GM21619 (cell line): ENCODE data around the gene TAGLN2.
"Not testable (repeated sequence)": the region's sequence is repeated elsewhere in the genome, so short reads cannot be mapped to it uniquely, and the experiment has no call there.

Experiments
- ATAC-seq: cut with Tn5 transposase; IDR thresholded peaks from one replicate; pipeline ENCODE4 v1.9.1; 2021; ENCODE audit not compliant: unreplicated experiment

The TAGLN2 gene

DNA sequence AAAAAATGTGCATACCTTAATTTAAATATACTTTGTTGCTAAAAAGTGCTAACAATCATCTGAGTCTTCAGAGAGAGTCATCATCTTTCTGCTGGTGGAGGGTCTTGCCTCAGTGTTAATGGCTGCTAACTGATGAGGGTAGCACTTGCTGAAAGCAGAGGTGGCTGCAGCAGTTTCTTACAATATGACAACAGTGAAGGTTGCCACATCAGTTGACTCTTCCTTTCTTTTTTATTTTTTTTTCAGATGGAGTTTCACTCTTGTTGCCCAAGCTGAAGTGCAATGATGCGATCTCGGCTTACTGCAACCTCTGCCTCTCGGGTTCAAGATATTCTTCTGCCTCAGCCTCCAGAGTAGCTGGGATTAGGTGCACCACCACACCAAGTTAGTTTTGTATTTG lies 22.8 kb downstream of the TAGLN2 start:
- no peak for ATAC-seq

GRCh38 chr1:159900755-159901360 lies 24.4 kb downstream of the TAGLN2 start:
- ATAC-seq = no peak

DNA sequence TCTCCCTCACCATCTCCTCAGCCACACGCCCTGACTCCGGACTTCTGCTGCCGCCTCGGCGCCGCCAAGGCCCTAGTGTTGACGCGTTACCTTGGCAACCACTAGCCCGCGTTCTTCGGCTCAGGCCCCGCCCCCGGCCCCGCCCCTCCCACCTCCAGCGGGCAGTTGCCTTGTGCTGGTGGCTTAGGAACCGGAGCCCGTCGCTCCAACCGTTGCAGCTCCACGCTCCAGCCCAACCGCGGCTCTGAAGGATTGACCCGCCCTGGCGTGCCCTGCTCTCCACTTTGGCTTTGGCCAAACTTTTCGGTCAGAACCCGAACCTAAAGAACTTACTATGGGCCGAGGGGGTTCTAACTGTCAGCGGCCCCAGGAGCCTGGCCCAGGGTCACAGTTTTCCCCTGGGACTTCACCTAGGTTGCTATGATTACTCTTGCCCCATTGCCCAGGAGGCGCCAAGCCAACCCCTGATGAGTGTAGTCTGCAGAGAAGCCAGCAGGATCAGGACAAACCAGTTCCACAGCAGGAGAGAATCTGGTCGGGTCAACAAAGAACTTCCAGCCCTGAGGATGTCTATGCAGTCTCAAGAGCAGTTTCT lies 25.1 kb downstream of the TAGLN2 start, which contains the start of gene CFAP45:
Gene CFAP45 (minus strand): TSS at position 80 of the 595 bp plus-strand sequence. CDS start 67 bp downstream, at position 13.
- no peak for ATAC-seq

DNA sequence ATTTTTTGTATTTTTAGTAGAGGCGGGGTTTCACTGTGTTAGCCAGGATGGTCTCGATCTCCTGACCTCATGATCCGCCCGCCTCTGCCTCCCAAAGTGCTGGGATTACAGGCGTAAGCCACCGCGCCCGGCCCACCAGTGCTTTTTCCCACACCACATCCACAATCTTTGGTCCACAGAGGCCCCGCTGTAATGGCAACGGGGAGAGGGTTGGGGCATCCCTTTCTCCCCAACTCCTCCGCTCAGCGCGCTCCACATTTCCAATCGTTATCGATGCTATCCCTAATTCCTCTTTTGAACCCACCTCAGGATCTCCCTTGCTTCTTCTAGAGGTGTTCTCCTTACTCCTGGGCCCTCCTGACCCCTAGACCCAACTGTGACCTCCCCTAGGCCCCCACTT lies 25.7 kb downstream of the TAGLN2 start:
- ATAC-seq = not testable (repeated sequence)

DNA sequence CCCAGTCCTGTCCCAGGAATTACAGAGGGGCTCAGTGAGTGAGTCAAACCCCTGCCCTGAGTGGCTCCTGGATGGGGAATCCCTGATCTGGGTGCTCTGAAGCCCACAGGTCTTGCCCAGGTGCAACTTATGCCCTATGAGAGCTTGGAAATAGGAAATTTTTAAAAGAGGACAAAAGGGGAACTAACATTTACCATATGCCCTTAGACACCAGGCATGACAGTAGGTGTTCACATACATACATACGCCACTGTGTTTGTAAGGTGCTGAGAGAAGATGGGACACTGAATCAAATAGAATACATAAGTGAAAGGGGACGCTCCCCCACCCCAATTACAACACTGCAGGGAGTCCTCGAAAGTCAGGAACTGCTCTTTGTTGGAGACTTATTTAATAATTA lies 26.8 kb downstream of the TAGLN2 start:
- ATAC-seq = no peak

DNA sequence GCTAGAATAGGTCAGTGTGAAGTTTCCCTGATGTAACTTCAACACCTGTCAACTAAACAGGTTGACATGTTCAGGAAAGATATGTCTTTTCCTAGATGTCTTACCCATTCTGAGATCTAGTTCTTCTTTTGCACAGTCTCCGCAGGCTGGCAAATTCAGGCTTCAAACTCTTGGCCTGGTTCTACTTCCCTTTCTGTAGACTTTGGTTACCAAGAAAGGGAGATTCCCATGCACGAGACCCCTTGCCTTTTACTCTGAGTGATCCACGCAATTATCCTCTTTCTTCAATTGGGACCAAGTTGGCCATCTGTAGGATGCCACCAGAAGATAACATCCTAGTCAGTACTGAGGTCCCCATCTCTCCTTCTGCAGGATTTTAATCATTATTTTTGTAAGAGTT lies 27.3 kb downstream of the TAGLN2 start:
- no peak for ATAC-seq

- ATAC-seq = no peak
These were observed 28.8 kb downstream of the TAGLN2 start for GRCh38 chr1:159896546-159896930.

- no peak for ATAC-seq
These were observed 29.3 kb downstream of the TAGLN2 start for GRCh38 chr1:159895836-159896545.

- no peak for ATAC-seq
These were observed 30.0 kb downstream of the TAGLN2 start for GRCh38 chr1:159895286-159895685.

GRCh38 chr1:159892944-159893343 lies 32.4 kb downstream of the TAGLN2 start:
- no peak for ATAC-seq

- peak; percentile 47 for ATAC-seq
These were observed 33.8 kb downstream of the TAGLN2 start for GRCh38 chr1:159891275-159892157.

DNA sequence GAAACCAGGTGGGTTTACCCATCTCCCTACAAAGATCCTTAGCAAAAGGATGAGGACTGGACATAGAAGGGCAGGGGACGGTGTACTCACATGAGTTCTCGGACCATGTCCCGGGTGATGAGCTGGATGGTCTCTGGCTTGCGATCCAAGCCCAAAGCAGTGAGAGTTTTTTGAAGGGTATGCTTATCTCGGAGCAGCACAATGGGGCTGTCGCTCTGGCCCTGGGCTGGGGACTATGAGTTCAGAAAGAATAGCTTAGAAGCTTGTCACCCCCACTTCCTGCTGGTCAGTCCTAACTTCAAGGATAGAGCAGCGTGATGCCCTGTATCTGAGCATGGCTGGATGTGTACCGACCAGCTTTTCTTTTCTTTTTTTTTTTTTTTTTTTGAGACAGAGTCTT lies 34.9 kb downstream of the TAGLN2 start:
- no peak for ATAC-seq

GRCh38 chr1:159889821-159890252 lies 35.5 kb downstream of the TAGLN2 start:
- peak; percentile 90 for ATAC-seq

DNA sequence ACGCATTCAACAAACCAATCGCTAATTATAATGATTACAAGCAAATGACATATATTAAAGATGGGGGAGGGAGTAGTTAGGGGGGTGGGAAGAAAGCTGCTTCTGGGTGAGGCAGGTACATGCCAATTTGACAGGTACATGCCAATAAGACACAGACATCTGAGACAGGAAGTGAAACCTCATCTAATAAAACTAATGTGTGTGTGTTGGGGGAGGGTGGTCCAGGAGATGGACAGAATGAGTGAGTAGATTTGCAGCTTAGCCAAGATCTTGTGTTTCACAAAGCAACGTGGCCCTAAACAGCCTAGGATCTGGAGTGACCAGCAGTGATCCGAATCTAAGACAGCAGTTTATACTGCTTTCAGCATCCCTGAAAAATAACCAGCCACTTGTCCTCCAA lies 36.1 kb downstream of the TAGLN2 start:
- ATAC-seq = no peak

DNA sequence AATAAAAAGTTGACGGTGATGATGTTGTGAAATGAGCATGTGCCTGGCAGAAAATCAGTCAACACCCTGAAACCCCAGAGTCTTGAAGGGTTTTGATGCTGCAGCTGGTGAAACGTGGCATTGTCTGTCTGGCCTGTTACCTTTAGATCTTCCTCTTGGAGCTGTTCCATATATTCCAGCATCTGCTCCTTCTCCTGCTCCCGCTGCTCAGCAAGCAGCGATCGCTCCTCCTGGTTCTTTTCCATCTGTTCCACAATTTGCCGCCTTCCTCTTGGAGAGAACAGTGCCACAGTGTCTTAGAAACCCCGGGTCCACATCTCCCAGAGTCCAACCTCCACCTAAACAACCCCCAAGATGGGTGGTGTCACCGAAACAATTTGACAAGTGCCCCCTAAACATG lies 41.0 kb downstream of the TAGLN2 start:
- ATAC-seq = no peak

DNA sequence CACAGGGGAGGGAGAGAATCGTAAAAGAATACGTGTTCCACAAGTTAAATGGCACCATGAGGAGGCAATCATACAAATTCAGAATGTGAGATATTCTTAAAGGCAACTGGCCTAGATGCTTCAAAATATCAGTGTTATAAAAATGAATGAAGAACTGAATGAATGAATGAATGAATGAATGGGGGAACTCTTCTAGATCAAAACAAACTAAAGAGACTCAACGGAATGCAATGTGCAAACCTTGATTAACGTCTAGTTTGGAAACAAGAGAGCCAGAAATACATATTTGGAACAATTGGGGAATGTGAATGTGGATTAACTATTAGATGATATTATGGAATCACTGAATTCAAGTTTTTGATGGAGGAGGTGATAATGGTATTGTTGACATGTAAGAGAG lies 42.2 kb downstream of the TAGLN2 start:
- no peak for ATAC-seq

DNA sequence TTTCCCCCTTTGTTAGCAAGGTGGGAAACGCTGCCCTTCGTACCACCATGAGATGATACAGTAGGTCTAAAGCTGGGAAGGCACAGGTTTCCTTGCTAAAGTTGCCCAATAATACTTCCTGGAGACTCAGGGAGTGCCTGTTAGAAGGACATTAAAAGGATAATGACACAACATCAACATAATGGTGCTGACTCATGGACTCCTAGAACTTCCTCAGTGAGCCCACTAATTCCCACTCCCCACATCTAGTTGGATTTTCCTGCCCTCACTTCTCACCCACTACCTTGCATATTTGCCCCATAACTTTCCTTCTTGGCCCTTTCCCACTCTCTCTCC lies 42.8 kb downstream of the TAGLN2 start:
- ATAC-seq = no peak

GRCh38 chr1:159881622-159882526 lies 43.4 kb downstream of the TAGLN2 start:
- ATAC-seq = no peak

DNA sequence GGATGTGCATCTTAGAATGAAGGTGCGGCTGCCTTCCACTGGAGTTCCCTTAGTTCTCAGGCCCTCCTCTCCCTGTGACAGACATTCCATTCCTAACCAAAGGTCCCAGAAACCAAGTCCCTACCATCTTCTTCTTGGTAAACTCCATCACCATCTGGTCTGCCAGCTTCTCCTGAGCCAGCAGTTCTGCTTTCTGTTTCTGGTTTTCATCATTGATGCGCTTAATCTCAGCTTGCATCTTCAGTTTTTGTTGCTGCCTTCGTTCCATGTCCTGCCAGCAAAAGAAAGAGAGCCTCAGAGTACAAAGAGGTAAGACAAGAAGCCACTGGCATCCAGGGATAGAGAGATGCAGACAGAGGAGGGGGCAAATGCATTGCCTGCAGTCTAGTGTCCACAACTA lies 44.9 kb downstream of the TAGLN2 start:
- ATAC-seq = no peak

GRCh38 chr1:159879977-159880376 lies 45.3 kb downstream of the TAGLN2 start:
- no peak for ATAC-seq
